SK-N-SH treated with all-trans-retinoic acid at 6 μM for 48 hours (cell line): ENCODE data around the gene ANG.

Experiments used
- CREB5 ChIP-seq: fragments of 250-450 bp; sonication (Bioruptor Pico); IDR thresholded peaks from 2 replicates; pipeline ENCODE4 v1.5.1; 2020; ENCODE audit warnings: low read depth, mild to moderate bottlenecking, moderate library complexity
- PATZ1 ChIP-seq: fragments of 250-450 bp; sonication (Bioruptor Pico); IDR thresholded peaks from 2 replicates; pipeline ENCODE4 v1.8.0; 2020; ENCODE audit warnings: mild to moderate bottlenecking, moderate library complexity, borderline replicate concordance
- PPARA ChIP-seq: fragments of 250-450 bp; sonication (Bioruptor Pico); IDR thresholded peaks from 2 replicates; pipeline ENCODE4 v1.5.0; 2020; ENCODE audit warnings: mild to moderate bottlenecking, borderline replicate concordance
- RARB ChIP-seq: fragments of 250-450 bp; sonication (Bioruptor Pico); IDR thresholded peaks from 2 replicates; pipeline ENCODE4 v1.8.0; 2021; ENCODE audit warnings: mild to moderate bottlenecking, moderate library complexity
- ZFP3 ChIP-seq: fragments of 250-450 bp; sonication (Bioruptor Pico); IDR thresholded peaks from 2 replicates; pipeline ENCODE4 v1.5.0; 2020; ENCODE audit warnings: mild to moderate bottlenecking, moderate library complexity

- TF ChIP-seq CREB5 (CRISPR knock-in tag), result no peak
- no peak for TF ChIP-seq RARB
- TF ChIP-seq PATZ1 (CRISPR knock-in tag), result no peak
- no peak for TF ChIP-seq ZFP3 (CRISPR knock-in tag)
- no peak for TF ChIP-seq PPARA
Measured at GRCh38 chr14:20722016-20722415, 33.5 kb downstream of the ANG start.
